ENCODE measurements around the gene PRR29. TPM values are rescaled to one million over a fixed set of nuclear protein-coding genes. Genes with fewer than 3 reads are reported as not detected.
"Not testable (repeated sequence)": the region's sequence is repeated elsewhere in the genome, so short reads cannot be mapped to it uniquely, and the experiment has no call there.

Gene PRR29
- polyA plus RNA-seq, 3 donors, result 0.03 to 2.1 (median 1.4) TPM

- intact Hi-C loops (cut with micrococcal nuclease); H3K27me3 Mint-ChIP-seq (ENCODE audit: low read depth in 3 of 3): not testable (repeated sequence)
These were observed 21.4 kb downstream of the PRR29 start for GRCh38 chr17:64019551-64019961.

GRCh38 chr17:64020056-64020766 is 22.1 kb downstream of the PRR29 start, which contains the start of gene ICAM2:
Gene ICAM2 (minus strand): TSS chr17:64020633. CDS start chr17:64006691, 13,942 bp downstream.
- 0% methylated on average over 11 of the region's 23 CpGs for WGBS (ENCODE audit: insufficient coverage)
- no peaks in the 10 kb centered on the region for H3K9me3 ChIP-seq (replicated peaks in 1 of 2; ENCODE audit: control insufficient read depth in 1 of 2, insufficient read depth in 1 of 2, low read length in 2 of 2)
- no peaks in the 10 kb centered on the region for H3K36me3 Mint-ChIP-seq
- H3K27me3 Mint-ChIP-seq (ENCODE audit: low read depth in 3 of 3), result peaks cover 0 to 3% (median 0%) of the 10 kb centered on the region in 3 donors
- no peaks in the 10 kb centered on the region for H3K36me3 ChIP-seq (replicated peaks in 1 of 2; ENCODE audit: control insufficient read depth in 1 of 2, insufficient read depth in 2 of 2, low read length in 2 of 2)
- peak within 1 kb of the TSS; percentile 98 to 100 (median 99) for H3K27ac Mint-ChIP-seq
- H3K9me3 Mint-ChIP-seq, result peaks cover 0 to 2% (median 0%) of the 10 kb centered on the region in 7 donors
- H3K4me1 Mint-ChIP-seq, result peaks cover 61% of the 10 kb centered on the region
- peak within 1 kb of the TSS; percentile 83 for H3K4me2 ChIP-seq (replicated peaks; ENCODE audit: extremely low read depth, low read length, poor library complexity, severe bottlenecking)
- peaks cover 53% of the 10 kb centered on the region for H3K79me2 ChIP-seq (ENCODE audit: insufficient read depth, low read length)
- TF ChIP-seq, protein P1, sequence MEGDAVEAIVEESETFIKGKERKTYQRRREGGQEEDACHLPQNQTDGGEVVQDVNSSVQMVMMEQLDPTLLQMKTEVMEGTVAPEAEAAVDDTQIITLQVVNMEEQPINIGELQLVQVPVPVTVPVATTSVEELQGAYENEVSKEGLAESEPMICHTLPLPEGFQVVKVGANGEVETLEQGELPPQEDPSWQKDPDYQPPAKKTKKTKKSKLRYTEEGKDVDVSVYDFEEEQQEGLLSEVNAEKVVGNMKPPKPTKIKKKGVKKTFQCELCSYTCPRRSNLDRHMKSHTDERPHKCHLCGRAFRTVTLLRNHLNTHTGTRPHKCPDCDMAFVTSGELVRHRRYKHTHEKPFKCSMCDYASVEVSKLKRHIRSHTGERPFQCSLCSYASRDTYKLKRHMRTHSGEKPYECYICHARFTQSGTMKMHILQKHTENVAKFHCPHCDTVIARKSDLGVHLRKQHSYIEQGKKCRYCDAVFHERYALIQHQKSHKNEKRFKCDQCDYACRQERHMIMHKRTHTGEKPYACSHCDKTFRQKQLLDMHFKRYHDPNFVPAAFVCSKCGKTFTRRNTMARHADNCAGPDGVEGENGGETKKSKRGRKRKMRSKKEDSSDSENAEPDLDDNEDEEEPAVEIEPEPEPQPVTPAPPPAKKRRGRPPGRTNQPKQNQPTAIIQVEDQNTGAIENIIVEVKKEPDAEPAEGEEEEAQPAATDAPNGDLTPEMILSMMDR (IDR thresholded peaks at IDR 0.05), result no peak
- H3K27me3 ChIP-seq (ENCODE audit: control insufficient read depth in 2 of 2, insufficient read depth in 2 of 2, low read length in 2 of 2), result no peaks in the 10 kb centered on the region
- H3K4me1 ChIP-seq (ENCODE audit: control insufficient read depth in 1 of 2, insufficient read depth in 2 of 2, low read length in 2 of 2), result peaks cover 48 to 61% of the 10 kb centered on the region in 2 donors
- intact Hi-C loops (cut with micrococcal nuclease), result loop anchor here in 1 of 2 donors (10.0 kb wide), 1 partner anchor 105 kb away; the partner anchor contains the start of genes CSHL1 and GH1
- peak within 1 kb of the TSS; percentile 43 for H2AFZ ChIP-seq (ENCODE audit: insufficient read depth, low read depth, low read length, poor library complexity, severe bottlenecking)
- no peaks in the 10 kb centered on the region for H4K20me1 ChIP-seq (ENCODE audit: insufficient read depth, low read length)
- peak within 1 kb of the TSS; percentile 97 to 100 for H3K27ac ChIP-seq (ENCODE audit: low read depth in 1 of 2, low read length in 2 of 2)
- H3K4me3 Mint-ChIP-seq, result peak within 1 kb of the TSS; percentile 92 to 99
- peak; percentile 91 to 96 (median 96) for DNase-seq
- H3K9ac ChIP-seq (ENCODE audit: insufficient read depth, low read length, poor library complexity, severe bottlenecking), result peak within 1 kb of the TSS; percentile 88
- peak within 1 kb of the TSS; percentile 71 to 83 (median 74) for H3K4me3 ChIP-seq (replicated peaks in 1 of 3; ENCODE audit: low read depth in 2 of 3, low read length in 3 of 3)

More at GRCh38 chr17:64019551-64019961, 21.4 kb downstream of the PRR29 start:
- peak overlapping the region; percentile 98 to 100 (median 99) for H3K27ac Mint-ChIP-seq
- H3K9me3 ChIP-seq (replicated peaks in 1 of 2; ENCODE audit: control insufficient read depth in 1 of 2, insufficient read depth in 1 of 2, low read length in 2 of 2); H2AFZ ChIP-seq (ENCODE audit: insufficient read depth, low read depth, low read length, poor library complexity, severe bottlenecking); H3K9me3 Mint-ChIP-seq; H3K27me3 ChIP-seq (ENCODE audit: control insufficient read depth in 2 of 2, insufficient read depth in 2 of 2, low read length in 2 of 2); H3K36me3 ChIP-seq (replicated peaks in 1 of 2; ENCODE audit: control insufficient read depth in 1 of 2, insufficient read depth in 2 of 2, low read length in 2 of 2); H4K20me1 ChIP-seq (ENCODE audit: insufficient read depth, low read length); DNase-seq; H3K36me3 Mint-ChIP-seq: not testable (repeated sequence)
- Histone ChIP-seq H3K4me3 (replicated peaks in 1 of 3; ENCODE audit: low read depth in 2 of 3, low read length in 3 of 3) (peak overlapping the region; percentile 71 to 83 (median 74)), H3K79me2 (ENCODE audit: insufficient read depth, low read length) (peaks cover 58% of the 10 kb centered on the region), H3K27ac (ENCODE audit: low read depth in 1 of 2, low read length in 2 of 2) (peak overlapping the region; percentile 97 to 100), H3K4me1 (ENCODE audit: control insufficient read depth in 1 of 2, insufficient read depth in 2 of 2, low read length in 2 of 2) (peaks cover 51 to 66% of the 10 kb centered on the region in 2 donors), H3K9ac (ENCODE audit: insufficient read depth, low read length, poor library complexity, severe bottlenecking) (peak overlapping the region; percentile 88), H3K4me2 (replicated peaks; ENCODE audit: extremely low read depth, low read length, poor library complexity, severe bottlenecking) (peak overlapping the region; percentile 83)
- peak overlapping the region; percentile 92 to 99 for H3K4me3 Mint-ChIP-seq
- H3K4me1 Mint-ChIP-seq, result peaks cover 61% of the 10 kb centered on the region
- 68% methylated on average over 8 of the region's 9 CpGs for WGBS (ENCODE audit: insufficient coverage)
- TF ChIP-seq, protein P1 (IDR thresholded peaks at IDR 0.05), result peak; percentile 6
